Astrocyte of the spinal cord (primary cell): ENCODE measurements around the gene PLP2.

Experiments used
- DNase-seq: peaks from one replicate; pipeline ENCODE4 v3.0.0; 2011; ENCODE audit warnings: low read depth, low spot score
- H3K4me3 ChIP-seq: 2 replicates; pipeline ENCODE4 v1.5.1; 2011; ENCODE audit warnings: low read depth, mild to moderate bottlenecking, low read length, moderate library complexity
- CTCF ChIP-seq: IDR thresholded peaks from 2 replicates; pipeline ENCODE4 v1.5.1; 2012; ENCODE audit warnings: low read depth, mild to moderate bottlenecking, low read length, inconsistent platforms
- in situ Hi-C: cut with HindIII; loops from 2 replicates; pipeline ENCODE4 v1.10.0; 2017; ENCODE audit warnings: low sequenced_read_pairs

Gene PLP2

GRCh38 chrX:49155243-49155899, 16.3 kb upstream of the PLP2 start:
- H3K4me3 ChIP-seq = peak overlapping the region; percentile 43
- no peak for TF ChIP-seq CTCF
- in situ Hi-C loops = no loop called here
- DNase-seq = peak; percentile 80

- peak; percentile 86 for DNase-seq
- peak; percentile 52 for TF ChIP-seq CTCF
- H3K4me3 ChIP-seq = peak overlapping the region; percentile 43
- in situ Hi-C loops = no loop called here
Observed at GRCh38 chrX:49155900-49156837, 15.5 kb upstream of the PLP2 start.

GRCh38 chrX:49157194-49157593, 14.5 kb upstream of the PLP2 start:
- in situ Hi-C loops = no loop called here
- no peak for DNase-seq
- no peak overlapping the region for H3K4me3 ChIP-seq
- no peak for TF ChIP-seq CTCF

- no peak for TF ChIP-seq CTCF
- no peak overlapping the region for H3K4me3 ChIP-seq
- in situ Hi-C loops = no loop called here
- no peak for DNase-seq
Observed at GRCh38 chrX:49160908-49161307, 10.8 kb upstream of the PLP2 start.

- DNase-seq = no peak
- H3K4me3 ChIP-seq = no peak overlapping the region
- in situ Hi-C loops = no loop called here
- no peak for TF ChIP-seq CTCF
Observed at GRCh38 chrX:49161632-49162031, 10.1 kb upstream of the PLP2 start.

- no peak for DNase-seq
- TF ChIP-seq CTCF = no peak
- in situ Hi-C loops = no loop called here
- peak within 1 kb of the TSS; percentile 34 for H3K4me3 ChIP-seq
Observed at GRCh38 chrX:49162620-49163019, 9.1 kb upstream of the PLP2 start, which contains the start of gene MAGIX. MAGIX (plus strand) TSS chrX:49162758; CDS start chrX:49162890, 132 bp downstream.
